GM18499 (cell line): Measurements from ENCODE around the gene STAU1.
"Not testable (repeated sequence)": the region's sequence is repeated elsewhere in the genome, so short reads cannot be mapped to it uniquely, and the experiment has no call there.

Experiments
- ATAC-seq: cut with Tn5 transposase; IDR thresholded peaks from one replicate; pipeline ENCODE4 v1.9.1; 2021; ENCODE audit warnings: moderate number of reproducible peaks; ENCODE audit not compliant: insufficient read depth, unreplicated experiment

Gene STAU1

DNA sequence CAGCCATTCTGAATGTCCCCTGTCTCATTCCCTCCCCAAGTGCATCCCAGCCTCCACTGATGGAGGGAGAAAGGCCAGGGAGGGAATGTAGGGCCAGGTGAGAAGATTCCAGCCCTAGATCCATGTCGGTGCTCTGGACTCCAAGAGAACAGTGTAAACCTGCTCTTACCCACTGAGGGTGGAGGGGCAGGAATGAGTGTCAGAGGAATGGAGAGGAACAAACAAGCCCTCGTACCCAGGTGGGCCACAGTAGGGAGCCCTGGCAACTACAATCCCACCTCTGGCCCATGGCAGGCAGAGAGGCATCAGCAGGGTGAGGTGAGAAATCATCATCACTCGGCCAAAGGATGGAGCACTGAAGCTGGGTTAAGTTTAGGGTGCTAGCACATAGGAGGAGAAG, 54.6 kb downstream of the STAU1 start:
- no peak for ATAC-seq

DNA sequence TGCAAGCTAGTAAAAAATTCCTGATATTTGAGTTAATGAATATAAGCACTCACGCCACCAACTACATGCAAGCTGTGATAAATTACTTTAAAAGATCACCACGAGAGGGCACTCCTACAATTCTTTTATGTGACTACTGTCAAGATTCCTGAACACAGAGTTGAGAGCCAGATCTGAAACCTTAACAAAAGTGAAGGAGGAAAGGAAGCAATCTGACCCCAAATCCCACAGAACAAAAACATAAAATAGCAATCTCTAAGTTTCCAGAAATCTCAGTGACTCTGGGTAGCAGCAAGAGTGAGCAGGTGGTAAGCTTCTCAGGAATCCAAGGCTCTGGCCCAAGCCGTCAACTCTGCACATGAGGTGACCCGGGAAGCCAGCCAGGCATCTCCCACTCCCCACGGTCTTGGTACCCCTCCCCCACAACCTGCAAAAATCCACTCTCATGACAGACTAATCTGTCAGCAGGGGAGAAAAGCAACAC, 55.1 kb downstream of the STAU1 start:
- no peak for ATAC-seq

DNA sequence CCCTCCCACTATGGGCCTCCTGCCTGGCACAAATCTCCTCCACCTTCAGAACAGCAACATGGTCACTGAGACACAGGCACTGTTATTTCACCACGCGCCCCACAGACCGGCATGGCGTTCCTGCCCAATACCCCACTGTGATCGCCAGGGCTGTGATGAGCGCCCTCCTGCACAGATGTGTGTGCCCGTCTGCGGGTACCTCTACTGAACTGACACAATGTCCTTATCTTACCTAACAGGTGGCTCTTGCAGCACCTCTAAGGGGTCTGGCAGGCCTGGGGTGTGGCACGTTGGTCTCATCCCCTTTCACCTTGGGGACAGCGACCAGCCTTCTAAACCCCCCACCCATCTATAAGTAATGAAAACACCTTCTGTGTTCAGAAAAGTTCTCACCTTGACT, 64.2 kb downstream of the STAU1 start:
- ATAC-seq = no peak

DNA sequence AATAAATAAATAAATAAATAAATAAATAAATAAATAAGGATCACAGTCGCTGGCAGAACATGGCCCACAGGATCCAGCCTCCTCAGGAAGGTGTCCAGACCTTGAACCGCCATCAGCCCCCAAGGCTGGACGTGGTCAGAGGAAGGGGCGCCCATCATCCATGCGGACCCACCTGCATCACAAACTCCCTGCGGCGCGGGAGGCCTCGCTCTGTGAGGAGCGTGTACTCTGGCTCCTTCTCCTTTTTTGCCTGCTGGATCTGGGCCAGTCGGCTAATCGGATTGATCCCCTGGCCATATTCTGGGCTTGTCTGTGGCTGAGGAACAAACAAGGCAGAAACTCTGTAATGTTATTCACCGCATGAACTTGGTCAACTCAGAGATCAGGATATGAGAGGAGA, 65.2 kb downstream of the STAU1 start:
- no peak for ATAC-seq

GRCh38 chr20:49119988-49120387, 68.1 kb downstream of the STAU1 start:
- ATAC-seq = no peak

GRCh38 chr20:49118307-49118706, 69.8 kb downstream of the STAU1 start:
- no peak for ATAC-seq

DNA sequence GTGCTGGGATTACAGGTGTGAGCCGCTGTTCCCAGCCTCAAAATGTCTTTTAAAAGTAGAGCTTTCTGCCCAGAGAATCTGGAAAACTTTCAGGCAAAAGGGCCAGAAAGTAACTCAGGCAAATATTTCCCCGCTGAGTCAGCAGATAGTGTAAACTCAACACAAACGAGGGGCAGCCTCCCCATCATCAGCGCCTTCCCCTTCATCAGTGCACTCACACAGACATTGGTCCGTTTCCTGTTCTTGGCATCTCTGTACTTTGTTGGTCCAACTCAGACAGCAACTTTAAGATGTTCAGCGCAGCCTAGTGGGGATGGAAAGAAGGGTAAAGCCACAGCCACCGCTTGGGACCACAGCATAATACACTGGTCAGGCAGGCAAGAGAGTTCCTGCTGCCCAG, 72.6 kb downstream of the STAU1 start:
- no peak for ATAC-seq

DNA sequence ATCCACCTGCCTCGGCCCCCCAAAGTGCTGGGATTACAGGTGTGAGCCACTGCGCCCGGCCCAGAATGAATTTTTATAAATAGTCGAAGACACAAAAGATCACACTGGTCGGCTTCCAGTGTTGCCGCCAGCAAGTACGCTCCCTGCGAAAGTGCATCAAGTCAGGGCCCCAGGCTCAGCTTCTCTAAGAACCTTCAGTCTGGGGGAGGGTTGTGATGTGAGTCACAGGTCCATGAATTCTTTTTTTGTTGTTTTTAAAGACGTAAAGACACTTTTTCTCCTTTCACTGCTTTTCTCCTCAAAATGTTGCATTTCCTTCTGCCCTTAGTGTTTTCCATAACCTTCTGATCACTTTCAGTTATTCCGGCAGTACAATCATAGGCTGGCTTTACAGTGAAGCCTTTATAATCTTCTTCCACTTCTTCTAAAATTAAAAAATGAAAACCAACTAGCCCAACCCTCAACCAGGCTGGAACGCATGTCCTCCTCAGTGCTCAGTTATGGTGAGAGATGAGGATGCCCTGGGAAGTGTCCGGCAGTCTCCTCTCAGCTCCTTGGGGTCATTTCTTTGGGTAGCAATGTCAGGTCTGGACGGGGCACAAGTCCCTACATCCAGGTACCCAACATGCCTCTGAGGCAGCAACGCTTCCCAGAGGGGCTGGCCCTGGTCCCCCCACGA, 75.4 kb downstream of the STAU1 start:
- ATAC-seq = no peak

DNA sequence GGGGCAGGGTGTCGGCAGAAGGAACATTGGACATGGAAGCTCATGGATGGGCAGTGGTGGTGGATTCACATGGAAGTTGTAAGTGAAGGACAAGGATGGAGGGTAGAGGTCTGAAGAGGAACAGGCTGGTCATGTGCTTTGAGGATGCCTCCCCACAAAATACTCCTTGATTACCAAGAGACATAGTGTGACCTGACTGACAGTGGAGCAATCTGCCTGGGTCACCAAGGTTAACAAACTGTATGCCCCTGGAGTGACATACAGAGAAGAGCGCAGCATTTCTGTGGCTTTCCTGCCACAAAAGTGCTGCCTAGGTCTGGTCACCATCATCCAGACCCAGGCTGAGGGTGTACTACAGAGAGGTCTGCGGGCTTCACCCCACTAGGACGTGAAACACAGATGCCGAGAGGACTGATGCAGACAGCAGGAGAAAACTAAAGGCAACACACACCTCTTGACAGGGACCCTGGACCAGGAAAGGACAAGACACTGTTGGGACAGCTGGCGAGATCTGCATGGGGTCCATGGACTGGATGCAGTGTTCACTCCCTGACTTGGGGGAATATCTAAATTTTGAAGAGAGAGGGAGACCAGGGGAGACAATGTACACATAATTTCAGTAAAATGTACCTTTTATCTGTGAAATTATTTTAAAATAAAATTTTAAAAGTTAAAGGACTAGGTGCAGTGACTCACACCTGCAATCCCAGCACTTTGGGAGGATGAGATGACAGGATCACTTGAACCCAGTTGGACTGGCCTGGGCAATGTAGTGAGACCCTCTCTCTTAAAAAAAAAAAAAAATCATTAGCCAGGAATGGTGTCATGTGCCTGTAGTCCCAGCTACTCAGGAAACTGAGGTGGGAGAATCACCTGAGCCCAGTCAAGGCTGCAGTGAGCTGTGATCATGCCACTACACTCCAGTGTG, 77.1 kb downstream of the STAU1 start:
- no peak for ATAC-seq

DNA sequence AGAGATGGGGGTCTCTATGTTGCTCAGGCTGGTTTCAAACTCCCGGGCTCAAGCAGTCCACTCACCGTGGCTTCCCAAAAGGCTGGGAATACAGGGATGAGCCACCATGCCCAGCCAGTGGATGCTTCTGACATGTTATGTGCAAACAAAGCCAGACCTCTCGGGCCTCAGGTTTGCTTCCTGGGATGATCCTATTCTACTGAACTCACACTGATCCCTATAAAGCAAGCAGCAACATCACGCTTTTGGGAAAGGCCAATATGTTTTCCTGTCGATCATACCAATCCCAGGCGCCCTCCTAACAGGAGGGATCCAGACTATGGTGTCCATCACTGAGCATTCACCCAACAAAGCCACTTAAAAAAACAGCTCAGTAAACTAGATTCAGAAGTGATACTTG, 81.8 kb downstream of the STAU1 start:
- no peak for ATAC-seq

- not testable (repeated sequence) for ATAC-seq
Measured at GRCh38 chr20:49104979-49105547, 83.1 kb downstream of the STAU1 start.

DNA sequence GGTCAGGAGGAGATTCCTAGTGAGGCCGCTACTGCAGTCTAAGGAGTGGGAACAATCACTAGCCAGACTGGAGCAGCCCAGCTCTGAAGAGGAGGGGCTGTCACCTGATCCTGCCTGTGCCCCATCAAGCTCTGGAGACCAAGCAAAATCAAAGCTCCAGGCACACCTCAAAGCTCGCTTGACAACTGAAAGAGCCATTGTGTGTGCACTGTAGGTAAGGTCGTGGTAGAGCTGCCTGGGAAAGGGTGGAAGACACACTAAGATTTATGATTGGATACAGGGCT, 83.8 kb downstream of the STAU1 start:
- ATAC-seq = no peak

GRCh38 chr20:49103647-49104364, 84.3 kb downstream of the STAU1 start:
- ATAC-seq = no peak

GRCh38 chr20:49103019-49103418, 85.1 kb downstream of the STAU1 start:
- ATAC-seq = no peak

- no peak for ATAC-seq
Measured at GRCh38 chr20:49100972-49101371, 87.2 kb downstream of the STAU1 start.

DNA sequence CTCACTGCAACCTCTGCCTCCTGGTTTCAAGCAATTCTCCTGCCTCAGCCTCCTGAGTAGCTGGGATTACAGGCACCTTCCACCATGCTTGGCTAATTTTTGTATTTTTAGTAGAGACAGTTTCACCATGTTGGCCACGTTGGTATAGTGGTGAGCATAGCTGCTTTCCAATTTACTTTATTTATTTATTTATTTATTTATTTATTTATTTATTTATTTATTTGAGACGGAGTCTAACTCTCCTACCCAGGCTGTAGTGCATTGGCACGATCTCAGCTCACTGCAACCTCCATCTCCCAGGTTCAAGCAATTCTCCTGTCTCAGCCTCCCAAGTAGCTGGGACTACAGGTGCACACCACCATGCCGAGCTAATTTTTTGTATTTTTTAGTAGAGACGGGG, 87.8 kb downstream of the STAU1 start:
- not testable (repeated sequence) for ATAC-seq

GRCh38 chr20:49099011-49099410, 89.1 kb downstream of the STAU1 start:
- ATAC-seq = no peak

- no peak for ATAC-seq
Measured at GRCh38 chr20:49098136-49098535, 90.0 kb downstream of the STAU1 start.

DNA sequence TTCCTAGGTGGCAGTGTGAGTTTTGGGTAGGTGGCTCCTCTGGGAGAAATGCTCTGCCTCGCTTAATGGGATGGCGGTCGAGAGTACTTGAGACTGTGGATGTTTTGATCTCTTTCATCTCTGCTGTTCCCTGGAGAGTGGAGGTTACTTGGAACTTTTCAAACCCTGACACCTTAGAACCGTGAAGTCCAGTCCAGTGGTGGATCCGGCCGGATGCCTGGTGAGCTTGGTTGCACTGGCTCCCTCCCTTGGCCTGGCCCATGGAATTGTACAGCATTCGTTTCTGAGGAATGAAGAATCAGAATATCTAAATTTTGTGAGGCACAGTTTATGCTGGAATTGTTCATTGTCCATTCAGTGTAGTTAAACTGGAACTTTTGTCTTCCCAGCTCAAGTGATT, 91.0 kb downstream of the STAU1 start:
- ATAC-seq = no peak

GRCh38 chr20:49096203-49096730, 91.9 kb downstream of the STAU1 start:
- ATAC-seq = no peak

- no peak for ATAC-seq
Measured at GRCh38 chr20:49091762-49092161, 96.4 kb downstream of the STAU1 start.
